Esophagus squamous epithelium (tissue), 5 donors: Measurements from ENCODE around the gene PPP2R5C. TPM values are rescaled to one million over a fixed set of nuclear protein-coding genes. Genes with fewer than 3 reads are reported as not detected.

Source experiments
- DNase-seq: peaks from one replicate; lab custom pipeline; 2025; lab: John Stamatoyannopoulos, UW
- H3K27ac ChIP-seq, 4 donors: fragments of 200-600 bp; sonication (generic); one replicate each; pipeline ENCODE4 v1.5.1; 2016 to 2019; ENCODE audit warnings: mild to moderate bottlenecking in 1 of 4
- H3K27me3 ChIP-seq, 4 donors: fragments of 200-600 bp; sonication (generic); 1 replicate in 3 of 4; 2 replicates in 1 of 4; pipeline versions ENCODE4 v1.5.1 to v1.6.0; 2017 to 2021; ENCODE audit warnings: antibody characterized with exemption in 1 of 4
- H3K36me3 ChIP-seq, 3 donors: fragments of 200-600 bp; sonication (generic); one replicate each; pipeline ENCODE4 v1.5.1; 2016 to 2019
- H3K4me1 ChIP-seq, 3 donors: fragments of 200-600 bp; sonication (generic); one replicate each; pipeline ENCODE4 v1.5.1; 2017 to 2019
- H3K4me3 ChIP-seq, 4 donors: fragments of 200-600 bp; sonication (generic); 1 replicate in 3 of 4; 2 replicates in 1 of 4; pipeline ENCODE4 v1.5.1; 2016 to 2019; ENCODE audit warnings: mild to moderate bottlenecking in 2 of 4, moderate library complexity in 1 of 4
- H3K9me3 ChIP-seq, 3 donors: fragments of 200-600 bp; sonication (generic); one replicate each; pipeline ENCODE4 v1.5.1; 2016 to 2019
- CTCF ChIP-seq, 6 experiments: fragments of 450-650 bp in 4 of 6; fragments of 200-600 bp in 2 of 6; sonication (generic) in 2 of 6; IDR thresholded peaks; one replicate each; pipeline ENCODE4 v1.5.1; 2016 to 2019; ENCODE audit warnings: antibody characterized with exemption in 6 of 6, mild to moderate bottlenecking in 4 of 6, moderate library complexity in 4 of 6
- POLR2A ChIP-seq, 4 donors: fragments of 450-650 bp; IDR thresholded peaks; one replicate each; pipeline ENCODE4 v1.6.1; 2017; ENCODE audit warnings: antibody characterized with exemption in 4 of 4, mild to moderate bottlenecking in 4 of 4, moderate library complexity in 3 of 4
- WGBS, 2 donors: methylation state at CpG; one replicate each; pipeline ENCODE4 v1.1.5; 2018; 5-methylcytosine and 5-hydroxymethylcytosine counted together
- intact Hi-C: fragments of 100-400 bp; cut with DNase I; formaldehyde crosslinking; loops from one replicate; pipeline ENCODE4 v1.15.0; 2022
- total RNA-seq, 4 donors: library from RNA; depleted of rRNA; stranded (reverse); fragments of >200 nt; gene quantifications; one replicate each; pipeline ENCODE4 v1.1.0, GENCODE V29; 2016
- donor health status: DM: yes; HTN: yes; CAD: no.

PPP2R5C gene
- total RNA-seq, 4 donors from 2014 or later = 66.3 to 92.3 (median 83.4) TPM

GRCh38 chr14:101839236-101839635, 77.7 kb downstream of the PPP2R5C start:
- WGBS, 2 donors = 73 to 75% methylated on average over 11 of the region's 11 CpGs
- no peak for DNase-seq

GRCh38 chr14:101839661-101840060, 78.2 kb downstream of the PPP2R5C start:
- no peaks in the 10 kb centered on the region for H3K27me3 ChIP-seq
- H3K9me3 ChIP-seq = no peaks in the 10 kb centered on the region
- TF ChIP-seq POLR2A (IDR thresholded peaks at IDR 0.05) (no peak), CTCF (IDR thresholded peaks at IDR 0.05) (no peak)
- intact Hi-C loops = no loop called here
- no peak for DNase-seq
- no peak overlapping the region for H3K4me3 ChIP-seq
- H3K27ac ChIP-seq = no peak overlapping the region
- 87 to 89% methylated on average over 6 of the region's 6 CpGs for WGBS, 2 donors
- peaks cover 11 to 59% (median 22%) of the 10 kb centered on the region in 3 donors for H3K4me1 ChIP-seq
- peaks cover 0 to 26% (median 0%) of the 10 kb centered on the region in 3 donors for H3K36me3 ChIP-seq

More at GRCh38 chr14:101839236-101839635, 77.7 kb downstream of the PPP2R5C start:
- H3K9me3 ChIP-seq = no peaks in the 10 kb centered on the region
- H3K36me3 ChIP-seq = peaks cover 0 to 22% (median 0%) of the 10 kb centered on the region in 3 donors
- no peaks in the 10 kb centered on the region for H3K27me3 ChIP-seq
- no peak for TF ChIP-seq CTCF (IDR thresholded peaks at IDR 0.05)
- no peak for TF ChIP-seq POLR2A (IDR thresholded peaks at IDR 0.05)
- H3K4me1 ChIP-seq = peaks cover 11 to 59% (median 26%) of the 10 kb centered on the region in 3 donors
- no peak overlapping the region for H3K4me3 ChIP-seq
- intact Hi-C loops = no loop called here
- no peak overlapping the region for H3K27ac ChIP-seq

- Histone ChIP-seq H3K36me3 (peaks cover 0 to 35% (median 0%) of the 10 kb centered on the region in 3 donors), H3K27ac (no peak overlapping the region), H3K4me3 (no peak overlapping the region), H3K4me1 (peaks cover 0 to 57% (median 11%) of the 10 kb centered on the region in 3 donors), H3K27me3 (no peaks in the 10 kb centered on the region), H3K9me3 (no peaks in the 10 kb centered on the region)
- DNase-seq = no peak
- WGBS, 2 donors = 62 to 73% methylated on average over 4 to 5 of the region's 5 CpGs
- intact Hi-C loops = no loop called here
- no peak for TF ChIP-seq CTCF (IDR thresholded peaks at IDR 0.05)
- no peak for TF ChIP-seq POLR2A (IDR thresholded peaks at IDR 0.05)
Observed at GRCh38 chr14:101840649-101841369, 79.3 kb downstream of the PPP2R5C start.

- TF ChIP-seq CTCF (IDR thresholded peaks at IDR 0.05) (no peak), POLR2A (IDR thresholded peaks at IDR 0.05) (no peak)
- H3K9me3 ChIP-seq = no peaks in the 10 kb centered on the region
- no peak overlapping the region for H3K27ac ChIP-seq
- WGBS, 2 donors = 73 to 85% methylated on average over 2 to 3 of the region's 3 CpGs
- no peak for DNase-seq
- no peak overlapping the region for H3K4me3 ChIP-seq
- peaks cover 0 to 32% (median 0%) of the 10 kb centered on the region in 3 donors for H3K36me3 ChIP-seq
- intact Hi-C loops = no loop called here
- peaks cover 0 to 35% (median 0%) of the 10 kb centered on the region in 3 donors for H3K4me1 ChIP-seq
- no peaks in the 10 kb centered on the region for H3K27me3 ChIP-seq
Observed at GRCh38 chr14:101843038-101843437, 81.5 kb downstream of the PPP2R5C start.

GRCh38 chr14:101843665-101844064, 82.2 kb downstream of the PPP2R5C start:
- no peak overlapping the region for H3K4me3 ChIP-seq
- H3K9me3 ChIP-seq = no peaks in the 10 kb centered on the region
- intact Hi-C loops = no loop called here
- 58 to 74% methylated on average over 7 of the region's 7 CpGs for WGBS, 2 donors
- TF ChIP-seq POLR2A (IDR thresholded peaks at IDR 0.05) = no peak
- peak; percentile 19 to 41 (median 34) for TF ChIP-seq CTCF (IDR thresholded peaks at IDR 0.05)
- H3K4me1 ChIP-seq = peaks cover 0 to 28% (median 0%) of the 10 kb centered on the region in 3 donors
- DNase-seq = no peak
- no peak overlapping the region for H3K27ac ChIP-seq
- H3K36me3 ChIP-seq = peaks cover 0 to 37% (median 0%) of the 10 kb centered on the region in 3 donors
- H3K27me3 ChIP-seq = no peaks in the 10 kb centered on the region
